Vagina (tissue), 2 donors: ENCODE results near the gene NFKBIB. TPM values are rescaled to one million over a fixed set of nuclear protein-coding genes. Genes with fewer than 3 reads are reported as not detected.

Experiments used
- DNase-seq, 2 donors: peaks; one replicate each; pipeline ENCODE4 v3.0.0-alpha.2; 2017; ENCODE audit errors: extremely low spot score in 2 of 2
- H3K27ac ChIP-seq: fragments of 200-600 bp; sonication (generic); one replicate; pipeline ENCODE4 v1.5.1; 2019
- H3K27me3 ChIP-seq: fragments of 200-600 bp; sonication (generic); one replicate; pipeline ENCODE4 v1.5.1; 2019
- H3K36me3 ChIP-seq, 2 donors: fragments of 200-600 bp; sonication (generic); one replicate each; pipeline ENCODE4 v1.5.1; 2017 to 2019
- H3K4me1 ChIP-seq: fragments of 200-600 bp; sonication (generic); one replicate; pipeline ENCODE4 v1.5.1; 2019
- H3K4me3 ChIP-seq, 2 donors: fragments of 200-600 bp; sonication (generic); 1 replicate in 1 of 2; 2 replicates in 1 of 2; pipeline ENCODE4 v1.5.1; 2016 to 2019
- H3K9me3 ChIP-seq: fragments of 200-600 bp; sonication (generic); one replicate; pipeline ENCODE4 v1.5.1; 2019
- POLR2A ChIP-seq, 2 donors: fragments of 450-650 bp; IDR thresholded peaks; one replicate each; pipeline ENCODE4 v1.6.1; 2017; ENCODE audit warnings: antibody characterized with exemption in 2 of 2, mild to moderate bottlenecking in 2 of 2, moderate library complexity in 2 of 2
- POLR2AphosphoS5 ChIP-seq, 2 donors: sonication (generic); formaldehyde crosslinking; IDR thresholded peaks; one replicate each; pipeline ENCODE4 v1.9.0; 2017; ENCODE audit warnings: antibody characterized with exemption in 2 of 2, mild to moderate bottlenecking in 2 of 2, low read depth in 1 of 2; ENCODE audit not compliant: insufficient read depth in 1 of 2
- intact Hi-C: fragments of 100-400 bp; cut with DNase I; formaldehyde crosslinking; loops from one replicate; pipeline ENCODE4 v1.15.1; 2023
- total RNA-seq: library from RNA; depleted of rRNA; stranded (reverse); fragments of >200 nt; gene quantifications from one replicate; pipeline ENCODE4 v1.2.3, GENCODE V29; 2016
- TF ChIP-seq, protein P1 (sequence below), 3 experiments: fragments of 450-650 bp in 2 of 3; fragments of 200-600 bp in 1 of 3; sonication (generic) in 1 of 3; IDR thresholded peaks; one replicate each; pipeline ENCODE4 v1.5.1; 2017 to 2019; ENCODE audit warnings: antibody characterized with exemption in 3 of 3, mild to moderate bottlenecking in 2 of 3, moderate library complexity in 2 of 3

Gene NFKBIB
- total RNA-seq, 1 donor from 2014 or later: 16.7 TPM

DNA sequence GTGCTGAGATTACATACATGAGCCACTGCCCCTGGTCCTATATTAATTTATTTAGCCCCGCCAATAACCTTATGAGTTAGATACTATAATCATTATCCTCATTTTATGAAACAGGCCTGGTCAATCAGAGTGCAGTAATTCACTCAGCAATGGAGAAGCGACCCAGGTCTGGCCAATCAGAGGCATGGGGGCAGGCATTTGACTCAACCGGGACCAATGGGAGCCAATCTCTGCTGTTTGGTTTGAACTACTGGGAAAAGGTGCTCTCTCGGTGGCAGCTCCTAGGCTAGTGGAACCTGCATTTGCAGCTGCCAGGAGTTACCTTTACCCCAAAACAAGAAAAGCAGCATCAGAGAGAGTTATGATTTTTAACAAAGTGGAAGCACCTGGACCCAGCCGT, 6.9 kb upstream of the NFKBIB start:
- H3K36me3 ChIP-seq: peaks cover 0 to 30% of the 10 kb centered on the region in 2 donors
- H3K4me1 ChIP-seq: peaks cover 9% of the 10 kb centered on the region
- no peaks in the 10 kb centered on the region for H3K9me3 ChIP-seq
- no peak for DNase-seq
- no peak overlapping the region for H3K4me3 ChIP-seq
- no peaks in the 10 kb centered on the region for H3K27me3 ChIP-seq
- no peak overlapping the region for H3K27ac ChIP-seq
- intact Hi-C loops: no loop called here
- TF ChIP-seq, protein P1, sequence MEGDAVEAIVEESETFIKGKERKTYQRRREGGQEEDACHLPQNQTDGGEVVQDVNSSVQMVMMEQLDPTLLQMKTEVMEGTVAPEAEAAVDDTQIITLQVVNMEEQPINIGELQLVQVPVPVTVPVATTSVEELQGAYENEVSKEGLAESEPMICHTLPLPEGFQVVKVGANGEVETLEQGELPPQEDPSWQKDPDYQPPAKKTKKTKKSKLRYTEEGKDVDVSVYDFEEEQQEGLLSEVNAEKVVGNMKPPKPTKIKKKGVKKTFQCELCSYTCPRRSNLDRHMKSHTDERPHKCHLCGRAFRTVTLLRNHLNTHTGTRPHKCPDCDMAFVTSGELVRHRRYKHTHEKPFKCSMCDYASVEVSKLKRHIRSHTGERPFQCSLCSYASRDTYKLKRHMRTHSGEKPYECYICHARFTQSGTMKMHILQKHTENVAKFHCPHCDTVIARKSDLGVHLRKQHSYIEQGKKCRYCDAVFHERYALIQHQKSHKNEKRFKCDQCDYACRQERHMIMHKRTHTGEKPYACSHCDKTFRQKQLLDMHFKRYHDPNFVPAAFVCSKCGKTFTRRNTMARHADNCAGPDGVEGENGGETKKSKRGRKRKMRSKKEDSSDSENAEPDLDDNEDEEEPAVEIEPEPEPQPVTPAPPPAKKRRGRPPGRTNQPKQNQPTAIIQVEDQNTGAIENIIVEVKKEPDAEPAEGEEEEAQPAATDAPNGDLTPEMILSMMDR (IDR thresholded peaks at IDR 0.05): no peak

DNA sequence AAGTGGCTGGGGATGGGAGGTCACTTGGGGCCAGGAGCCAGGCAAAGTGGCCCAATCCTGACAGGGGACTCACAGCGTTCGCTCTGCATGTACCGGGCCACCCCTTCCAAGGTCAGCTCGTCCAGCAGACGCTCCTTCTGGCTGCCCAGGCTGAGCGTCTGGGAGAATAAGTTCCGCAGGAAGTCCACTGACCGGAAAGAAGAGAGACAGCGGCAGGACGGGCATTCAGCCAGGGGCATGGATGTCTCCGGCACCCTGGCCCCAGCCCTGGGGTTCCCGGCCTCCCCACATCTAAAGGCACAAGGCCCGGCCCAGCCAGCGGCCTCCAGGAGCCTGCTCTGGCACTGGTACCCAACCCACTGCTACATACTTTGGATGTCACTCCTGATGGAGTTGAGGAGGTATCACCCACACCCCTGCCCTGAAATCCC, 6.4 kb upstream of the NFKBIB start:
- Histone ChIP-seq H3K27me3 (no peaks in the 10 kb centered on the region), H3K27ac (no peak overlapping the region), H3K36me3 (peaks cover 0 to 26% of the 10 kb centered on the region in 2 donors), H3K4me1 (peaks cover 14% of the 10 kb centered on the region), H3K9me3 (no peaks in the 10 kb centered on the region), H3K4me3 (no peak overlapping the region)
- TF ChIP-seq POLR2AphosphoS5 (IDR thresholded peaks at IDR 0.05; ENCODE audit: insufficient read depth in 1 of 2, low read depth in 1 of 2): no peak
- intact Hi-C loops: no loop called here
- DNase-seq: no peak

DNA sequence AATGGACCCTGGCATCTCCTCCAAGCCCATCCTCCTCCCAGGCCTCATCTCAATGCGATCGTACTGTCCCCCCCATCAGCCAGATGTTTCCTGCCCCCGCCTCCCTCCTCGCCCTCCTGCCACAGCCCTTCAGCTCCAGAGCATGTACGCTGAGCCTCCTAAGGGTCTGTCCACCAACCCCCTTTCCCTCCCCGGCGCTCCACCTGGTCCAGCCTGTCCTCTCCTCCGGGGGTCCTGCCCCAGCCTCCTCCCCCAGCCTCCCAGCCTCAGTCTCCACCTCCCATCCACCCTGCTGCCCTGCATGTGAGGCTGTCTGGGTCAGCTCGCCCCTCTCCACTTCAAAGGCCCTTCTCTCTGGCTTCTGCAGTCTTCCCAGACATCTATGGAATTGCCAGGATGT, 4.8 kb upstream of the NFKBIB start:
- Histone ChIP-seq H3K27ac (no peak overlapping the region), H3K9me3 (no peaks in the 10 kb centered on the region), H3K4me3 (no peak overlapping the region), H3K4me1 (peaks cover 19% of the 10 kb centered on the region), H3K27me3 (no peaks in the 10 kb centered on the region), H3K36me3 (peaks cover 0 to 9% of the 10 kb centered on the region in 2 donors)
- TF ChIP-seq, protein P1 (IDR thresholded peaks at IDR 0.05): no peak
- TF ChIP-seq POLR2A (IDR thresholded peaks at IDR 0.05) (no peak), POLR2AphosphoS5 (IDR thresholded peaks at IDR 0.05; ENCODE audit: insufficient read depth in 1 of 2, low read depth in 1 of 2) (no peak)
- intact Hi-C loops: no loop called here
- no peak for DNase-seq

DNA sequence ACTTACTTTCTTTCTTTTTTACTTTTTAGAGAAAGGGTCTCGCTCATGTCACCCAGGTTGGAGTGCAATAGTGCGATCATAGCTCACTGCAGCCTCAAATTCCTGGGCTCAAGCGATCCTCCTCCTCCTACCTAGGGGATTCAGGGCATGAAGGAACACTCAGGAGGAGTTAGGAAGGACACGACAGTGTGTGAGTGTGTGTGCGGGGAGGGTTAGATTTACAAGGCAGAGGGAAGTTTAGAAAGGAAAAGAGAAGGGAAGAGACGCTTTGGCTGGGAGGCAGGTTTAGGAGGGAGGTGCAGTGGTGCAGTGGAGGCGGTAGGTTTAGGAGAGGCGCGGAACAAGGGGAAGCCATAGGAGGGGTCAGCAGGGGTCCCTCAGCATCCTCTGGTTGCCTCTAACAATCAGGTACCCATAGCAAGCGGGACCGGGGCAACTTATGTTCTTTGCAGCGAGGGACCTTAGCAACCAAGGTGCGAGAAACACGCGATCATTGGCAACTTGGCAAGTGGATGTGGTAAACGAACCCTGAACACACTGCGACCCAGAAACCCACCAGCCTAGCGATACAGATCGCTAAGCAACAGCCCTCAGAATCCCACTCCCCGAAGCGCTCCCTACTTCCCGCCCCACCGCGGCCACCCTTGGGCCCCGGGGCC, 852 bp upstream of the NFKBIB start:
- TF ChIP-seq POLR2AphosphoS5 (IDR thresholded peaks at IDR 0.05; ENCODE audit: insufficient read depth in 1 of 2, low read depth in 1 of 2) (no peak), POLR2A (IDR thresholded peaks at IDR 0.05) (no peak)
- TF ChIP-seq, protein P1 (IDR thresholded peaks at IDR 0.05): no peak
- peaks cover 35% of the 10 kb centered on the region for H3K4me1 ChIP-seq
- no peak for DNase-seq

DNA sequence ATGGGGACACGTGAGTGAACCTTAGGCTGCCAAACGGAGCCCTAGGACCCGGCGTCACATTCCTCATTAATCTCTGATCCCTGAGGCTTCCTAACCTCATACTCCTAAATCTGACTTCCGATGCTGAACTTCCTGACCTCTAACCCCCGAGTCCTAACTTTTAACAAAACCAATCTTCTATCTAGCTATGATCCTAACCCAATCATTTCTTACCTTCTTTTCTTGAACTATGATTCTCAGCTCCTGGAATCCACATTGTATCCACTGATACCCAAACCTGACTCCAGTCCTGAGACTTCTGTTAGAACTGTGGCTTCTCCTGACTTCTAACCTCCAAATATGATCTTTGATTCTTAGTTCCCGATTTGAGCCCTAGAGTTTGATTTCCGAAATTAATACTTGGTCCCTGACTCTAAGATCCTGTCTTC, 447 bp downstream of the NFKBIB start:
- intact Hi-C loops: no loop called here
- H3K4me1 ChIP-seq: peaks cover 35% of the 10 kb centered on the region
- DNase-seq: no peak

More for the DNA sequence above, 852 bp upstream of the NFKBIB start:
- Histone ChIP-seq H3K36me3 (no peaks in the 10 kb centered on the region), H3K4me3 (peak overlapping the region; percentile 66 to 96), H3K27ac (peak overlapping the region; percentile 93), H3K27me3 (no peaks in the 10 kb centered on the region), H3K9me3 (no peaks in the 10 kb centered on the region)
- intact Hi-C loops: no loop called here

More for the DNA sequence above, 447 bp downstream of the NFKBIB start:
- TF ChIP-seq, protein P1 (IDR thresholded peaks at IDR 0.05): no peak
- TF ChIP-seq POLR2A (IDR thresholded peaks at IDR 0.05): no peak
- TF ChIP-seq POLR2AphosphoS5 (IDR thresholded peaks at IDR 0.05; ENCODE audit: insufficient read depth in 1 of 2, low read depth in 1 of 2): no peak
- peak overlapping the region; percentile 66 to 96 for H3K4me3 ChIP-seq
- peaks cover 0 to 4% of the 10 kb centered on the region in 2 donors for H3K36me3 ChIP-seq
- H3K27ac ChIP-seq: peak overlapping the region; percentile 93
- no peaks in the 10 kb centered on the region for H3K27me3 ChIP-seq
- no peaks in the 10 kb centered on the region for H3K9me3 ChIP-seq
